GM10266 (cell line): ENCODE results near the gene KLLN.

Experiments used
- DNase-seq: peaks from one replicate; pipeline ENCODE4 v3.0.0; 2012; ENCODE audit errors: extremely low spot score
- TF ChIP-seq, protein P1 (sequence below): IDR thresholded peaks from 2 replicates; pipeline ENCODE4 v1.5.1; 2012; ENCODE audit warnings: mild to moderate bottlenecking, low read depth; ENCODE audit not compliant: control insufficient read depth, insufficient read depth; ENCODE audit errors: missing control alignments

KLLN gene

DNA sequence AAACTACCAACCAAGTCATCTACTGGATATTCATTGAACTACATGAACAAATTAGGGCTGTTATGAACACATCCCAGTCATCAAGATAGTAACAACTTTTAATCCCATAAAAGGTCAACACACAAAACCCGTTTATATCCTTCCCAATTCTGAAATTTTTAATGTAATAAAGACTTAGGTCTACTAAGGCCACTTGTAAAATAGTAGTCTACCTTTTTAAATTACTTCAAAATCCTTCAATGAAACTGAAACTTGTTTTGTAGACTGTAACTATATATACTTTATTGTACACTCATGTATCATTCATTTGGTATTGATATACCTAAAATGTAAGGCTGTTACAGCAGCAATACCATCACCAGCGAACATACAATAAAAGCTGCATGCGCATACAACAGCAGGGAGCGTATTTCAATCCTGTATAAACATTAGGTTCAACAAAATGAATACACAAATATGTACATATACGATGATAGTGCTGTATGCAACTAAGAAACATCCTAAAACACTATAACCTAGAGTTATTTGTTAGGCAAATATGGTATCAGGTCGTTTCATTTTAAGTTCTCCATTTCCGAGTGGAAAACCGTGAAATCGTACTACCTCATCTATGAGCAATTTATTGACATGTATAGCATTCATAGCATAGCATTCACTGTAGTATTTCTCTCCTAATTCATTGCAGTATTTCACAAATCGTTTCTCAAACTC is 46.3 kb downstream of the KLLN start:
- TF ChIP-seq, protein P1, sequence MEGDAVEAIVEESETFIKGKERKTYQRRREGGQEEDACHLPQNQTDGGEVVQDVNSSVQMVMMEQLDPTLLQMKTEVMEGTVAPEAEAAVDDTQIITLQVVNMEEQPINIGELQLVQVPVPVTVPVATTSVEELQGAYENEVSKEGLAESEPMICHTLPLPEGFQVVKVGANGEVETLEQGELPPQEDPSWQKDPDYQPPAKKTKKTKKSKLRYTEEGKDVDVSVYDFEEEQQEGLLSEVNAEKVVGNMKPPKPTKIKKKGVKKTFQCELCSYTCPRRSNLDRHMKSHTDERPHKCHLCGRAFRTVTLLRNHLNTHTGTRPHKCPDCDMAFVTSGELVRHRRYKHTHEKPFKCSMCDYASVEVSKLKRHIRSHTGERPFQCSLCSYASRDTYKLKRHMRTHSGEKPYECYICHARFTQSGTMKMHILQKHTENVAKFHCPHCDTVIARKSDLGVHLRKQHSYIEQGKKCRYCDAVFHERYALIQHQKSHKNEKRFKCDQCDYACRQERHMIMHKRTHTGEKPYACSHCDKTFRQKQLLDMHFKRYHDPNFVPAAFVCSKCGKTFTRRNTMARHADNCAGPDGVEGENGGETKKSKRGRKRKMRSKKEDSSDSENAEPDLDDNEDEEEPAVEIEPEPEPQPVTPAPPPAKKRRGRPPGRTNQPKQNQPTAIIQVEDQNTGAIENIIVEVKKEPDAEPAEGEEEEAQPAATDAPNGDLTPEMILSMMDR = no peak
- DNase-seq = no peak

DNA sequence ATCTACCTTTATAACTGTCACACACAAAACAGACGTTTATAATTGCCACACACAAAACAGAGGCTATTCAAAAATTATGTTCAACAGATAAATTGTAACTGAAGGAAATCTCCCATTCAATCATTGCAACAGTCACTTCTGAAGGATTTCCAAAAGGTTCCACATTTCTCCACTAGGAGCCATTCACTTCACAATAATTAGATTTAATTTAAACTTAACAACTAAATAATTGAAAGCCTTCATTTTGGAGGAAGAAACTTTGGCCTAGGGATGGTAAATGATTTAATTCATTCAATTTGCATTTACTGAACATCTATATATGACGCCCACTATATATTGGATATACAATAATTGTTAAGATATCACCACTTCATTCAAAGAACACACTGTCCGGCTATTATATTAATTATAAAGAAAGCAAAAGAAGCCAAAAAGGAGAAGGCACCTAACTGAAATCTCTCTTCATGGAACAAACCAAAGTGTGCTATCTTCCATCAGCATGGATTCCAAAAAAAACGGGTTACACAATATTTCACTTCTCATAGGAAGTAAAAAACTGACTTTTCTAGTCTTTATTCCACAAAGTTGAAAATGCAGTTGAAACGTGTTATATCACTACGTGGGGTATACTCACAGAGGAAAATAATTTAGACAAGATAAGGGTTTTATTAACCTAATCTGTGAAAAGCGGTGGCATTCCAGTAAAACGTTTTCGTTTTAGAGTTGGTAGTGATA is 47.0 kb downstream of the KLLN start:
- TF ChIP-seq, protein P1 = no peak
- no peak for DNase-seq
